Epithelial cell of proximal tubule (primary cell): ENCODE data around the gene CLEC20A. TPM values are rescaled to one million over a fixed set of nuclear protein-coding genes. Genes with fewer than 3 reads are reported as not detected.

Experiments
- DNase-seq: peaks from one replicate; pipeline ENCODE4 v3.0.0-alpha.2; 2011; ENCODE audit warnings: low read depth
- H3K4me3 ChIP-seq: 2 replicates; pipeline ENCODE4 v1.5.1; 2011; ENCODE audit warnings: low read depth, mild to moderate bottlenecking, low read length
- CTCF ChIP-seq: conservative IDR thresholded peaks from 2 replicates; pipeline ENCODE4 v1.5.1; 2012; ENCODE audit warnings: low read depth, mild to moderate bottlenecking, low read length
- total RNA-seq: library from RNA; depleted of rRNA; stranded (reverse); fragments of >200 nt; gene quantifications from 2 replicates; pipeline ENCODE4 v1.2.3, GENCODE V29; 2015

CLEC20A gene
- total RNA-seq, 1 donor from 2014 or later, result not detected

GRCh38 chr1:178540646-178541045 lies 43.9 kb upstream of the CLEC20A start:
- H3K4me3 ChIP-seq, result no peak overlapping the region
- peak; percentile 31 for DNase-seq
- TF ChIP-seq CTCF, result no peak

- no peak for TF ChIP-seq CTCF
- no peak overlapping the region for H3K4me3 ChIP-seq
- no peak for DNase-seq
Observed at GRCh38 chr1:178540204-178540603, 43.4 kb upstream of the CLEC20A start.

GRCh38 chr1:178539291-178539690 lies 42.5 kb upstream of the CLEC20A start:
- TF ChIP-seq CTCF, result no peak
- no peak for DNase-seq
- H3K4me3 ChIP-seq, result no peak overlapping the region

- TF ChIP-seq CTCF, result no peak
- DNase-seq, result no peak
- no peak overlapping the region for H3K4me3 ChIP-seq
Observed at GRCh38 chr1:178538192-178538916, 41.6 kb upstream of the CLEC20A start.

GRCh38 chr1:178537382-178538090 lies 40.8 kb upstream of the CLEC20A start:
- DNase-seq, result no peak
- no peak overlapping the region for H3K4me3 ChIP-seq
- no peak for TF ChIP-seq CTCF

- no peak for TF ChIP-seq CTCF
- H3K4me3 ChIP-seq, result no peak overlapping the region
Observed at GRCh38 chr1:178536844-178537371, 40.1 kb upstream of the CLEC20A start.

More at GRCh38 chr1:178536844-178537371, 40.1 kb upstream of the CLEC20A start:
- DNase-seq, result peak; percentile 43
